Uterus (tissue), 4 donors: ENCODE measurements around the gene MRGPRG. TPM values are rescaled to one million over a fixed set of nuclear protein-coding genes. Genes with fewer than 3 reads are reported as not detected.

ENCODE experiments used
- DNase-seq, 2 donors: peaks; one replicate each; pipeline ENCODE4 v3.0.0-alpha.2; 2019 to 2020
- H3K27ac ChIP-seq, 2 donors: fragments of 200-600 bp; sonication (generic); 1 replicate in 1 of 2; 2 replicates in 1 of 2; pipeline ENCODE4 v1.5.1; 2016 to 2018
- H3K27me3 ChIP-seq, 2 donors: fragments of 200-600 bp; sonication (generic); one replicate each; pipeline ENCODE4 v1.5.1; 2018 to 2019; ENCODE audit warnings: control low read depth in 1 of 2
- H3K36me3 ChIP-seq, 2 donors: fragments of 200-600 bp; sonication (generic); one replicate each; pipeline ENCODE4 v1.5.1; 2019; ENCODE audit warnings: control low read depth in 1 of 2
- H3K4me1 ChIP-seq, 2 donors: fragments of 200-600 bp; sonication (generic); one replicate each; pipeline ENCODE4 v1.5.1; 2018 to 2019; ENCODE audit warnings: control low read depth in 1 of 2
- H3K4me3 ChIP-seq, 2 donors: fragments of 200-600 bp; sonication (generic); 1 replicate in 1 of 2; 2 replicates in 1 of 2; pipeline ENCODE4 v1.5.1; 2018 to 2019; ENCODE audit warnings: mild to moderate bottlenecking in 1 of 2
- H3K9me3 ChIP-seq, 2 donors: fragments of 200-600 bp; sonication (generic); one replicate each; pipeline ENCODE4 v1.5.1; 2019; ENCODE audit warnings: control low read depth in 1 of 2
- CTCF ChIP-seq, 4 experiments: fragments of 200-600 bp in 2 of 4; fragments of 450-650 bp in 2 of 4; sonication (generic) in 2 of 4; IDR thresholded peaks; one replicate each; pipeline ENCODE4 v1.5.1; 2016 to 2019; ENCODE audit warnings: antibody characterized with exemption in 4 of 4, mild to moderate bottlenecking in 2 of 4, moderate library complexity in 1 of 4
- POLR2A ChIP-seq, 2 donors: fragments of 450-650 bp; IDR thresholded peaks; one replicate each; pipeline ENCODE4 v1.6.1; 2016; ENCODE audit warnings: antibody characterized with exemption in 2 of 2, mild to moderate bottlenecking in 1 of 2, moderate library complexity in 1 of 2
- intact Hi-C: fragments of 100-400 bp; cut with DNase I; formaldehyde crosslinking; loops from one replicate; pipeline ENCODE4 v1.15.1; 2023; ENCODE audit warnings: low total_unique reads
- total RNA-seq, 4 donors: library from RNA; depleted of rRNA in 3 of 4; stranded (reverse); fragments of >200 nt in 3 of 4; gene quantifications; one replicate each; pipeline versions ENCODE4 v1.1.0 to v1.2.4, GENCODE V29; 2014 to 2023
- donor health status: DM: yes; HTN: yes; CAD: no.

The MRGPRG gene
- total RNA-seq, 4 donors from 2014 or later = not detected

GRCh38 chr11:3194016-3194816 is 24.4 kb downstream of the MRGPRG start:
- no peaks in the 10 kb centered on the region for H3K36me3 ChIP-seq

GRCh38 chr11:3193373-3194015 is 25.1 kb downstream of the MRGPRG start:
- Histone ChIP-seq H3K36me3 (no peaks in the 10 kb centered on the region), H3K27me3 (no peaks in the 10 kb centered on the region), H3K9me3 (no peaks in the 10 kb centered on the region), H3K4me3 (no peak overlapping the region), H3K4me1 (no peaks in the 10 kb centered on the region), H3K27ac (no peak overlapping the region)
- no peak for DNase-seq
- intact Hi-C loops = no loop called here
- TF ChIP-seq CTCF (IDR thresholded peaks at IDR 0.05) = no peak
- no peak for TF ChIP-seq POLR2A (IDR thresholded peaks at IDR 0.05)

More at GRCh38 chr11:3194016-3194816, 24.4 kb downstream of the MRGPRG start:
- no peaks in the 10 kb centered on the region for H3K27me3 ChIP-seq
- no peak overlapping the region for H3K27ac ChIP-seq
- TF ChIP-seq CTCF (IDR thresholded peaks at IDR 0.05) (no peak), POLR2A (IDR thresholded peaks at IDR 0.05) (no peak)
- DNase-seq = no peak
- H3K9me3 ChIP-seq = no peaks in the 10 kb centered on the region
- no peak overlapping the region for H3K4me3 ChIP-seq
- H3K4me1 ChIP-seq = no peaks in the 10 kb centered on the region
- intact Hi-C loops = no loop called here

DNA sequence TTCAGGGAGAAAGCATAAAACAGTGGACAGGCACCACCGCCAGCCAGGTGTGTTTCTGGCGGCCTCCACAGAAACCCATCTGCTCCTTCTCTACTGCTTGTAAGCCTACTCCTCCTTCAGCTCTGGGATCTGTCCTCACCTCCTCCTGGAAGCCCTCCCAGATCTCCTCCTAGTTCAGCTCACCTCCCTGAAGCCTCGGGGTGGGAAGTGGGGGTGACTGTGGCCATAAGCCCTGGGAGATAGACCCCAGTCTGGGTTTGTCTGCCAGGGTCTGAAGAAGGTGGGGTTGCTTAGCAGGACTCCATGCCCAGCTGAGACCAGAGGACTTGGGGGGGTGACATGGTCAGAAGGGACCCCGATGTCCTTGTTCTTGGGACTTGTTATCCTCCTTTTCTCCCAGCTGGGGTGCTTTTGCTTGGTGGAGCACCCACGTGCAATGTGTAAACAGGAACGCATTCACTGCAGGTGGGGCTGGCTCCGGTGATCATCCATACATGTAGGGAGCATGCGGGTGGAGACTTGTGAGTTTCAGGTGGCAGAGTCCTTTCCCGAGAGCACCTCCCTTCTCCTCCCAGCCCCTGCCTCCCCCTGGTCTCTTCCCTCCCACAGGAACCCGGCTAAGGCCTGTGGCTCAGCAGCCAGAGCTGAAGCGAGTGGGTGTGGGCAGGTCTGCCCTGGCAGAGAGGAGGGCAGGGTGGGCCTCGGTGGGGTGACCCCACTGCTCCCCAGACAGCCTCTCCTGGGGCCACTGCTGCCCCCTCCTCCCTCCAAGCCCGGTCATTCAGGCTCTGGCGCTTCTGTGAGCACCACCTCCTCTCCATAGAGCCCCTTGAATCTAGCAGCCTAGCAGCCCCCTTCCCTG is 25.9 kb downstream of the MRGPRG start:
- DNase-seq = no peak
- H3K4me1 ChIP-seq = no peaks in the 10 kb centered on the region
- no peaks in the 10 kb centered on the region for H3K9me3 ChIP-seq
- no peaks in the 10 kb centered on the region for H3K36me3 ChIP-seq
- intact Hi-C loops = no loop called here
- no peak overlapping the region for H3K27ac ChIP-seq
- TF ChIP-seq CTCF (IDR thresholded peaks at IDR 0.05) (no peak), POLR2A (IDR thresholded peaks at IDR 0.05) (no peak)
- H3K4me3 ChIP-seq = no peak overlapping the region
- no peaks in the 10 kb centered on the region for H3K27me3 ChIP-seq

GRCh38 chr11:3191586-3192324 is 26.9 kb downstream of the MRGPRG start:
- Histone ChIP-seq H3K36me3 (no peaks in the 10 kb centered on the region), H3K4me3 (no peak overlapping the region), H3K27ac (no peak overlapping the region), H3K27me3 (no peaks in the 10 kb centered on the region), H3K9me3 (no peaks in the 10 kb centered on the region), H3K4me1 (no peaks in the 10 kb centered on the region)
- no peak for TF ChIP-seq POLR2A (IDR thresholded peaks at IDR 0.05)
- no peak for TF ChIP-seq CTCF (IDR thresholded peaks at IDR 0.05)
- intact Hi-C loops = no loop called here
- DNase-seq = no peak
